Measurements from ENCODE around the gene ARHGEF3. TPM values are rescaled to one million over a fixed set of nuclear protein-coding genes. Genes with fewer than 3 reads are reported as not detected.
A peak's percentile ranks its signal among the peaks of the same experiment; 100 is the strongest.

The ARHGEF3 gene
- total RNA-seq, 1 donor from 2014 or later = 72.2 TPM

GRCh38 chr3:56684029-56684428, 117.7 kb downstream of the ARHGEF3 start:
- Mint-ChIP-seq H3K9me3 (ENCODE audit: low read depth) (peaks cover 9% of the 10 kb centered on the region), H3K4me1 (ENCODE audit: low read depth) (peaks cover 13% of the 10 kb centered on the region), H3K4me3 (ENCODE audit: low read depth) (peak overlapping the region; percentile 70), H3K27ac (peak overlapping the region; percentile 88), H3K27me3 (no peaks in the 10 kb centered on the region), H3K36me3 (ENCODE audit: insufficient read depth) (peaks cover 22% of the 10 kb centered on the region)
- DNase-seq (ENCODE audit: low spot score, unreplicated experiment) = no peak
- TF ChIP-seq CTCF (IDR thresholded peaks at IDR 0.05; ENCODE audit: unreplicated experiment) = no peak

- Mint-ChIP-seq H3K27ac (peak within 1 kb of the TSS; percentile 98), H3K36me3 (ENCODE audit: insufficient read depth) (peaks cover 27% of the 10 kb centered on the region), H3K9me3 (ENCODE audit: low read depth) (peaks cover 9% of the 10 kb centered on the region), H3K4me1 (ENCODE audit: low read depth) (peaks cover 13% of the 10 kb centered on the region), H3K4me3 (ENCODE audit: low read depth) (peak within 1 kb of the TSS; percentile 94), H3K27me3 (no peaks in the 10 kb centered on the region)
- peak; percentile 58 for DNase-seq (ENCODE audit: low spot score, unreplicated experiment)
- no peak for TF ChIP-seq CTCF (IDR thresholded peaks at IDR 0.05; ENCODE audit: unreplicated experiment)
These were observed 118.5 kb downstream of the ARHGEF3 start, which contains the start of gene TASOR for GRCh38 chr3:56683122-56683817. Gene TASOR, minus strand, starts transcription at chr3:56683265. Its CDS starts 259 bp downstream, at chr3:56683006.

GRCh38 chr3:56682462-56683121, 119.2 kb downstream of the ARHGEF3 start:
- peak overlapping the region; percentile 94 for H3K4me3 Mint-ChIP-seq (ENCODE audit: low read depth)
- peaks cover 9% of the 10 kb centered on the region for H3K9me3 Mint-ChIP-seq (ENCODE audit: low read depth)
- peak overlapping the region; percentile 98 for H3K27ac Mint-ChIP-seq
- H3K27me3 Mint-ChIP-seq = no peaks in the 10 kb centered on the region
- no peak for TF ChIP-seq CTCF (IDR thresholded peaks at IDR 0.05; ENCODE audit: unreplicated experiment)
- peak; percentile 45 for DNase-seq (ENCODE audit: low spot score, unreplicated experiment)
- peaks cover 13% of the 10 kb centered on the region for H3K4me1 Mint-ChIP-seq (ENCODE audit: low read depth)
- peaks cover 30% of the 10 kb centered on the region for H3K36me3 Mint-ChIP-seq (ENCODE audit: insufficient read depth)

- Mint-ChIP-seq H3K4me1 (ENCODE audit: low read depth) (peaks cover 13% of the 10 kb centered on the region), H3K27me3 (no peaks in the 10 kb centered on the region), H3K27ac (peak overlapping the region; percentile 98), H3K4me3 (ENCODE audit: low read depth) (peak overlapping the region; percentile 94), H3K36me3 (ENCODE audit: insufficient read depth) (peaks cover 32% of the 10 kb centered on the region), H3K9me3 (ENCODE audit: low read depth) (peaks cover 9% of the 10 kb centered on the region)
- DNase-seq (ENCODE audit: low spot score, unreplicated experiment) = no peak
- TF ChIP-seq CTCF (IDR thresholded peaks at IDR 0.05; ENCODE audit: unreplicated experiment) = no peak
These were observed 119.7 kb downstream of the ARHGEF3 start for GRCh38 chr3:56681984-56682461.

GRCh38 chr3:56680054-56680580, 121.6 kb downstream of the ARHGEF3 start:
- no peaks in the 10 kb centered on the region for H3K27me3 Mint-ChIP-seq
- H3K27ac Mint-ChIP-seq = no peak overlapping the region
- peaks cover 9% of the 10 kb centered on the region for H3K9me3 Mint-ChIP-seq (ENCODE audit: low read depth)
- peaks cover 33% of the 10 kb centered on the region for H3K36me3 Mint-ChIP-seq (ENCODE audit: insufficient read depth)
- no peak overlapping the region for H3K4me3 Mint-ChIP-seq (ENCODE audit: low read depth)
- peaks cover 13% of the 10 kb centered on the region for H3K4me1 Mint-ChIP-seq (ENCODE audit: low read depth)
- no peak for TF ChIP-seq CTCF (IDR thresholded peaks at IDR 0.05; ENCODE audit: unreplicated experiment)
- DNase-seq (ENCODE audit: low spot score, unreplicated experiment) = no peak
